Measurements from ENCODE around the gene MARCHF6.
"Not testable (repeated sequence)": the region's sequence is repeated elsewhere in the genome, so short reads cannot be mapped to it uniquely, and the experiment has no call there.

Gene MARCHF6

DNA sequence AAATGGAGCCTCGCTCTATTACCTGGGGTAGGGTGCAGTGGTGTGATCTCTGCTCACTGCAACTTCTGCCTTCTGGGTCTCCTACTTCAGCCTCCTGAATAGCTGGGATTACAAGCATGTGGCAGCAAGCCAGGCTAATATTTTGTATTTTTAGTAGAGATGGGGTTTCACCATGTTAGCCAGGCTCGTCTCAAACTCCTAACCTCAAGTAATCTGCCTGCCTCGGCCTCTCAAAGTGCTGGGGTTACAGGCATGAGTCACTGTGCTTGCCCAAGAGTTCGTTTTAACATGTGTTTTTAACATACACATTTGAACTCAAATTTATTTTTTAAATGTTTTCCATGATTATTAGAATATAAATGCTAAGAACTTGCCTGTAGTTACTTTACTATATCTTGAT is 34.2 kb downstream of the MARCHF6 start:
- FAIRE-seq, result no peak

- FAIRE-seq, result no peak
Measured at GRCh38 chr5:10391130-10391529, 37.6 kb downstream of the MARCHF6 start.

DNA sequence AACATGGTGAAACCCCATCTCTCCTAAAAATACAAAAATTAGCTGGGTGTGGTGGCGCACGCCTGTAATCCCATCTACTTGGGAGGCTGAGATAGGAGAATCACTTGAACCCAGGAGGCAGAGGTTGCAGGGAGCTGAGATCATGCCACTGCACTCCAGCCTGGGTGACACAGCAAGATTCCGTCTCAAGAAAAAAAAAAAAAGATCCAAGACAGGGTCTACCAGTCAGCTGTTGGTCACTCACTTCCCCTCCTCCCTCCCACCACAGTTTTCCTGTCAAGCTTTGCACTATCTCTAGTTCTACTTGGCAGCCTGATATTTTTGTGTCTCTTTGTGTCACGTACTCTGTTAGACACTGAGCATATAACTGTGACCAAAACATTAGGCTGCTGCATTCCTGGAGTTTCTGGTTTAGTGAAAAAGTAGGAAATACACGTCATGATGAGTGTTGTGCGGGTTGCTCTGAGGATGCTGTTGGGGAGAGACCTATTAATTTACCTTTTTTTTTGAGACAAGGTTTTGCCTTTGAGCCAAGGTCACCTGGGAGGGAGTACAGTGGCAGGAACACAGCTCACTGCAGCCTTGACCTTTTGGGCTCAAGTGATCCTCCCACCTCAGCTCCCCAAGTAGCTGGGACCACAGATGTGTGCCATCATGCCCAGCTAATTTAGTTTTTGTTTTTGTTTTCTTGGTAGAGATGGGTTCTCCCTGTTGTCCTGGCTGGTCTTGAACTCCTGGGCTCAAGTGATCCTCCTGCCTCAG is 39.3 kb downstream of the MARCHF6 start:
- FAIRE-seq, result not testable (repeated sequence)

DNA sequence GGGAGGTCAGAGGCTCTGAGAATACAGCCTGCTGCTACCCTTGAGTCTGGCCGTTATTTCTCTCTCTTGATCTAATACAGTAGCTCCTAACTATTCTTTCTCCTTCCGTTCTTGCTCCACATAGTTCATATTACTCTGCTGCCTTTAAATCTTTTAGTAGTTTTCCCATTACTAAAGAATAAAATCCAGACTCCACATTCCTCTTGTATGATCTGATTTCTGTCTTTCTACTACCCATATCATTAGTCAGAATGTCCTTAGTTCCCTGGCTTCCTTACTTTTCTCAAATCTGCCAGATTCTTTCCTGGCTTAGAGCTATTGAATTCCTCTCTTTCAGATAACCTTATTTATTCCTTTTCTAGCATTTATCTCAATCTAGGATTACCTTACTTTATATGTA is 40.0 kb downstream of the MARCHF6 start:
- FAIRE-seq, result no peak

DNA sequence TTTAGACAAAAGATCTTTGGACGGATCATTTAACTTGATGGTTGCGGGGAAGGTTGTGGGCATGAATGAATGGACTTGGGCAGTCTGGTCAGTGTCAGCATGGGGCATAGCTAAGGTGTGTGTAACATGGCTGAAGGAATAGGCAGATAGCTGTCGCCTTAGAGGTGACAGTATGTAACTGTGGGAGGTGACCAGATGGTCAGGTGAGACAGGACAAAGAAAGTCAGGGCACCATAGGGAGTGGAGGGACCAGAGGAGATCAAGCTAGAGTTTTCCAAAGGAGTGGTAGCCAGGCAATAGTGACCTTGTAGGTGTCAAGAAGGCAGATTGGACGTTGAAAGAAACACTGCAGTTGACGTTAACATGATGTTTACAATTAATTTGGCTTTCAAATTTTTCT is 43.1 kb downstream of the MARCHF6 start:
- FAIRE-seq, result no peak

DNA sequence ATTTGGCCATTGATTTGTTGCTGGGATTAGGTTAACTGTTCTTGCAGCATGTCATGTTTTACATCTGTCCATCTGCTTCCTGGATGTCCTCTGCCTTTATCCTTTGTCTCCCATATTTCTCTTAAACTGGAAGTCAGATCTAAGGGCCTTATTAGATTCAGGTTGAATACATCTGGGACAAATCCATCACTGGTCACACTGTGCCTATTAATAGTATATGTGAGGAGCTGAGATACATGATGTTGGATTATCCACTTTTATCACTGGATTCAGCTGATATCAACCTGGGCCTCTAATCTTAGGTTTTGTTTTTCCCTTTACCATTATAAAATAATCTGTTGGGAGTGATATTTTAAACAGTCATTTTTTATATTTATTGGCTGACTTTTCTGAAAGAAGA is 46.3 kb downstream of the MARCHF6 start:
- FAIRE-seq, result no peak

DNA sequence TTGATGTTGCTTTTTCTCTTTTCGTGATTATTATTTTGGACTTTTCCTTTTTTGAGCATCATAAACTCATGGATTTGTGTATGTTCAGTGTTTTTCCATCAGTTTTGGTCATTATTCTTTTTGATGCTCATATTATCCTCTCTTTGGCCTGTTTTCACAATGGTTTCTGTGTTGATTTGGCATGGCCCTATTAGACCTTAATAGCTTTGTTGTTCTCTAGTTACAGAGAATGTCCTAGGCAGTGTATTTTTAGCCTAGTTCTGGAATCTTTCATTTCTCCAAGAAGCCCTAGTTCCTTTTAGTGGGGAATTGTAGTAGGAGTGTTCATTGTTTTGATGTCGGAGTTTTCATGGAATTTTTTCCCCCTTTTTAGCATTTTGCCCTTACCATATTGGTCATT is 46.9 kb downstream of the MARCHF6 start:
- no peak for FAIRE-seq

GRCh38 chr5:10400831-10401230 is 47.3 kb downstream of the MARCHF6 start:
- FAIRE-seq, result no peak

DNA sequence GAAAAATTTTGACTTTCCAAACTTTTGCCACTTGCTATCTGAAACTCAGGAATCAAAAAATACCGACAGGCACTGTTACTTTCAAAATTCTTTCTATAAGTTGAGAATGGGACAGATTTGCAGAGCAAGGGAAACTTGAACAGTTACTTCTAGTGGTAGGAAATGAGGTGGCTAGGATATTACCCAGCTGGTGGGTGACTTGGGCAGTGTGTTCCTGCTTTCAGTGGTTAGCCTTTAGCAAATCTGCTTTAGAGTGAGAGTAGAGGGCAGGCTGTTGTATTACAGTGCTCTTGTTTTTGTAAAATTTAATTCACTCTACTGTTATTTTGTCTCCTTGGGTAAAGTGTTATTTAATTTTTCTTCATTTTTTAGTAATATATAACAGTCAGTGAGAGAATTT is 48.0 kb downstream of the MARCHF6 start:
- FAIRE-seq, result no peak

Data from colon (tissue), 2 donors.